Measurements from ENCODE around the gene CDCA7L.
"Not testable (repeated sequence)": the region's sequence is repeated elsewhere in the genome, so short reads cannot be mapped to it uniquely, and the experiment has no call there.

CDCA7L gene

DNA sequence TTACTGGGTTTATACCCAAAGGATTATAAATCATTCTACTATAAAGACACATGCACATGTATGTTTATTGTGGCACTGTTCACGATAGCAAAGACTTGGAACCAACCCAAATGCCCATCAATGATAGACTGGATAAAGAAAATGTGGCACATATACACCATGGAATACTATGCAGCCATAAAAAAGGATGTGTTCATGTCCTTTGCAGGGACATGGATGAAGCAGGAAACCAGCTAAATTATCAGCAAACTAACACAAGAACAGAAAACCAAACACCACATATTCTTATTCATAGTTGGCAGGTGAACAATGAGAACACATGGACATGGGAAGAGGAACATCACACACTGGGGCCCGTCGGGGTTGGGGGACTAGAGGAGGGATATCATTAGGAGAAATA lies 12.4 kb downstream of the CDCA7L start:
- peaks cover 32% of the 10 kb centered on the region for H3K9me3 Mint-ChIP-seq
- H3K4me3 Mint-ChIP-seq; H3K27me3 Mint-ChIP-seq (ENCODE audit: low read depth); H3K27ac Mint-ChIP-seq: not testable (repeated sequence)
- peaks cover 46% of the 10 kb centered on the region for H3K36me3 Mint-ChIP-seq (ENCODE audit: low read depth)
- H3K4me1 Mint-ChIP-seq (ENCODE audit: low read depth) = peaks cover 15% of the 10 kb centered on the region

GRCh38 chr7:21927693-21928092 lies 18.0 kb downstream of the CDCA7L start:
- Mint-ChIP-seq H3K27me3 (ENCODE audit: low read depth) (no peaks in the 10 kb centered on the region), H3K4me3 (no peak overlapping the region), H3K4me1 (ENCODE audit: low read depth) (peaks cover 5% of the 10 kb centered on the region), H3K27ac (no peak overlapping the region), H3K36me3 (ENCODE audit: low read depth) (peaks cover 27% of the 10 kb centered on the region), H3K9me3 (peaks cover 22% of the 10 kb centered on the region)

GRCh38 chr7:21926448-21926847 lies 19.3 kb downstream of the CDCA7L start:
- no peak overlapping the region for H3K4me3 Mint-ChIP-seq
- H3K4me1 Mint-ChIP-seq (ENCODE audit: low read depth) = peaks cover 5% of the 10 kb centered on the region
- peaks cover 25% of the 10 kb centered on the region for H3K36me3 Mint-ChIP-seq (ENCODE audit: low read depth)
- peaks cover 18% of the 10 kb centered on the region for H3K9me3 Mint-ChIP-seq
- no peaks in the 10 kb centered on the region for H3K27me3 Mint-ChIP-seq (ENCODE audit: low read depth)
- no peak overlapping the region for H3K27ac Mint-ChIP-seq

GRCh38 chr7:21923658-21924057 lies 22.0 kb downstream of the CDCA7L start:
- no peak overlapping the region for H3K27ac Mint-ChIP-seq
- H3K27me3 Mint-ChIP-seq (ENCODE audit: low read depth) = no peaks in the 10 kb centered on the region
- H3K4me3 Mint-ChIP-seq = no peak overlapping the region
- H3K4me1 Mint-ChIP-seq (ENCODE audit: low read depth) = peaks cover under 1% of the 10 kb centered on the region
- peaks cover 8% of the 10 kb centered on the region for H3K36me3 Mint-ChIP-seq (ENCODE audit: low read depth)
- peaks cover 3% of the 10 kb centered on the region for H3K9me3 Mint-ChIP-seq

DNA sequence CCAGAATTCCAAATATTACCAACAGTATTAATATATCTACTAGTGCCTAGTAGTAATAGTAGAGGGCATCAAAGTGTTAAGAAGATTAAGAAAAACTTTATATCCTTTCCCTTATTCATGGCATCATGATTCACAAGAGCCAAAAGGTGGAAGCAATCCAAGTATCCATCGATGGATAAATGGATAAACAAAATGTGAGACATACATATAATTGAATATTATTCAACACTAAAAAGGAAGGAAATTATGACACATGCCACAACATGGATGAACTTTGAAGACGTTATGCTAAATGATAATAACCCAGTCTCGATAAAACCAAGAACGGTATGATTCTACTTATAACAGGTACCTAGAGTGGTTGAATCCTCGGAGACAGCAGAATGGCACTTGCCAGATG lies 23.1 kb downstream of the CDCA7L start:
- Mint-ChIP-seq H3K27me3 (ENCODE audit: low read depth) (no peaks in the 10 kb centered on the region), H3K4me1 (ENCODE audit: low read depth) (no peaks in the 10 kb centered on the region), H3K36me3 (ENCODE audit: low read depth) (peaks cover 5% of the 10 kb centered on the region), H3K27ac (no peak overlapping the region), H3K4me3 (no peak overlapping the region), H3K9me3 (no peaks in the 10 kb centered on the region)

DNA sequence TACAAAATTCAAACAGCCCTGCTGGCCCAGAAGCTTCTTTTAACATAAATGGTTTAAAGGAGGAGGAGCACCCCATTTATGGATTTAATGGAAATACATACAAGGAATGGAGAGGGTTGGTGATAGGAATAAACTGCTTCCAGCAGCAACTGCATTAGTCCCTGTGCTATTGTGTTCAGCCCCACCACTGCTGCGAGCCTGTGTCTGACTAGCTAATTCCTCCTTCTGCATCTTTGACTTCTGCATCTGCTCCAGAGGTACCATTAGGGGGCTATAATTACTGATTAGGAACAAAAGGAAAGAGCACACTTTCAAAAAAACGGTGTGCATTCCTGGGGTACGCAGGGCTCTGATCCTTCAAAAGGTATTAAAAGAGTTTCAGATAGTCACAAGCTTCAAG lies 24.8 kb downstream of the CDCA7L start:
- no peaks in the 10 kb centered on the region for H3K9me3 Mint-ChIP-seq
- H3K27ac Mint-ChIP-seq = no peak overlapping the region
- H3K4me1 Mint-ChIP-seq (ENCODE audit: low read depth) = no peaks in the 10 kb centered on the region
- no peak overlapping the region for H3K4me3 Mint-ChIP-seq
- H3K27me3 Mint-ChIP-seq (ENCODE audit: low read depth) = no peaks in the 10 kb centered on the region
- H3K36me3 Mint-ChIP-seq (ENCODE audit: low read depth) = no peaks in the 10 kb centered on the region

DNA sequence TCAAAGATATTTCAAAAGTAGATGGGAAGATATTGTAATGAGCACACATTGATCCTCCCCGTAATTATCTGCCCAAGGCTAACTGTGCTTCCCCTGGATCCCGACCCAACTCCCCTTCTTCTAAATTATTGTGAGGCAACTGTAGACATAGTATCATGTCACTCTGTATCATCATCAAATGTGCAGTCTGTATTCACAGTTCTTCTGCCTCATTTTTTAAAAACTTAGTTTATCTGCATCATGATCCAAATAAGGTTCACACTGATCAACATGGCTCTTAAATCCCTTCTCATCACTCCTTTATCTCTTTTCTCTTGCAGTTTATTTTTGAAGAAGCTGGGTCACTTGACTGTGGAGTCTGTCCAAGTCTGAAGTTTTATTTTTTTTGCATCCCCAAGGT lies 27.5 kb downstream of the CDCA7L start:
- Mint-ChIP-seq H3K27me3 (ENCODE audit: low read depth) (no peaks in the 10 kb centered on the region), H3K9me3 (no peaks in the 10 kb centered on the region), H3K27ac (no peak overlapping the region), H3K4me1 (ENCODE audit: low read depth) (no peaks in the 10 kb centered on the region), H3K4me3 (no peak overlapping the region), H3K36me3 (ENCODE audit: low read depth) (peaks cover 12% of the 10 kb centered on the region)

GRCh38 chr7:21916629-21917028 lies 29.1 kb downstream of the CDCA7L start:
- Mint-ChIP-seq H3K27me3 (ENCODE audit: low read depth) (no peaks in the 10 kb centered on the region), H3K4me3 (no peak overlapping the region)

DNA sequence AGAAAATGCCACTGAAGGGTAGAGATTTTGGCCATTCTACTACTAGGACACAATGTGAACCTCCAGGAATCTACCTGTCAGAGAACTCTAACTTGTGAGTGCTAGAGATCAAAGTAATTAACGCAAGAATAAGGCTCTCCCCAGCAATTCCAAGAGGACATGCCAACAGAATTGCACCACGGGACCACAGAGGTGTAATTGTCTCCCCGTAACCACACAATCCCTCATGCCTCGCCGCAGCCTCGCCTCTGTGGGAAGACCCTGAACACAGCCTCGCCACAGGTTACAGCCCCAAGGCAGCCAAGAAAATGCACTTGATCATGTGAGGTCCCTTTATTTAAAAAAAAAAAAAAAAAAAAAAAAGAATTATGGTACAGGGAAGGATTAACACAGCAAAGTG lies 29.5 kb downstream of the CDCA7L start:
- Mint-ChIP-seq H3K27me3 (ENCODE audit: low read depth) (no peaks in the 10 kb centered on the region), H3K4me1 (ENCODE audit: low read depth) (no peaks in the 10 kb centered on the region), H3K4me3 (no peak overlapping the region), H3K36me3 (ENCODE audit: low read depth) (peaks cover 16% of the 10 kb centered on the region), H3K27ac (no peak overlapping the region), H3K9me3 (no peaks in the 10 kb centered on the region)

More at GRCh38 chr7:21916629-21917028, 29.1 kb downstream of the CDCA7L start:
- Mint-ChIP-seq H3K36me3 (ENCODE audit: low read depth) (peaks cover 16% of the 10 kb centered on the region), H3K27ac (no peak overlapping the region), H3K9me3 (no peaks in the 10 kb centered on the region), H3K4me1 (ENCODE audit: low read depth) (no peaks in the 10 kb centered on the region)

DNA sequence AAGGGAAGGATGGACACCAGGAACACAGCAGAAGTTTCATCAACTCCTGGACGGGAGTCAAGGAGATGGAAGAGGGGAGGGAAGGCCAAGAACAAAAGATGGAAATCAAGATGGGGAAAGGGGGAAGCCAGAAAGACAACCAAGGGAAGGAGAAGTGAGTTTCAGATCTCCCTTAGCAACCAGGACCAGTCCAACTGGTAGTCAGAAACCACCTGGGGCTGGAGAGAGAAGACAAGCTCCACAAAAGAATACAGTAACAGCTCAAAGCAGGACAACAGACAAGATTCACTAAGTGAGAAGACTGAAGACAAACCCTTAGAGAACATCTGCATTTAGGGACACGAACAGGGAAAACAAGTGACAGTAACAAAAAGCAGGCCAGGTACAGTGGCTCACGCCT lies 30.6 kb downstream of the CDCA7L start:
- no peak overlapping the region for H3K4me3 Mint-ChIP-seq
- no peaks in the 10 kb centered on the region for H3K27me3 Mint-ChIP-seq (ENCODE audit: low read depth)
- no peaks in the 10 kb centered on the region for H3K9me3 Mint-ChIP-seq
- no peaks in the 10 kb centered on the region for H3K4me1 Mint-ChIP-seq (ENCODE audit: low read depth)
- peaks cover 16% of the 10 kb centered on the region for H3K36me3 Mint-ChIP-seq (ENCODE audit: low read depth)
- H3K27ac Mint-ChIP-seq = no peak overlapping the region

GRCh38 chr7:21914671-21915070 lies 31.0 kb downstream of the CDCA7L start:
- Mint-ChIP-seq H3K36me3 (ENCODE audit: low read depth) (peaks cover 16% of the 10 kb centered on the region), H3K9me3 (no peaks in the 10 kb centered on the region), H3K4me3 (no peak overlapping the region), H3K4me1 (ENCODE audit: low read depth) (no peaks in the 10 kb centered on the region), H3K27ac (no peak overlapping the region), H3K27me3 (ENCODE audit: low read depth) (no peaks in the 10 kb centered on the region)

DNA sequence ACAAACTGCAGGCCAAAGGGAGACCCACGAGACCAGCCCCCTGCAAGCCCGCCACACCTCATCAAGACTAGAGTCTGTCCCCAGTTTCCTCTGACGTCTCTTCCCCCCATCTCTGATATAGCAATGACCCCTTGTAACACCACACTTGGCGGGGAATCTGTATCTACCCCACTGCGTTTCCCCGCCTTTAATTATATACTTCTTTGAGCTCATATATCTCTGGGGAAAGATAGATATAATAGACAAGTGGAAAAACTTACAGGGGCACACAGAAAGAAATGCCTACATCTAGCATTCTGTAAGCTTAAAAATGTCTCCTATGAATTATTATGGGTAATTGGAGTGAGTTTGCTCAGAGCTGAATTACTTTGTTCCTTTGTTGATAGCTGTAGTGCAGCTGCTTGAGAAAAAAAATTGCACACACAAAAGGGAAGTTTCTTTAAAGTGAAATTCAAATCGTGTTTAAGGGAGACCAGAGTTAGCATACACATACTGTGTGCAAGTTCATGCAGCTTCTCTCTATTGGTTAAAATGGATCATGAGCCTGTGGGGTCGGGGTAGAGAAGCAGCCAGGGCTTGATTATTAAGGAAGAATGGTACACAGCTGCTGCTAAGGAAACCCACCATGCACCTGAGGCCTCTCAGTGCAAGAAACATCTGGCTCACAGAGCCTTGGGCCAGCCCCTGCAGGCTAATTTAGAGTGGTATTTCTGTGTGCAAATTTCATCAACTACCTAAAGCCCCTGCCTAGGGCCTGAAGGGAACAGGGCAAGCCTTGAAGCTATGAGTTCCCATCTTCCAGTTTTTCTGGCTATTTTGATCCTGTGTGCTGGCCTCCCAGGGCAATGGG lies 32.5 kb downstream of the CDCA7L start:
- Mint-ChIP-seq H3K27ac (no peak overlapping the region), H3K36me3 (ENCODE audit: low read depth) (peaks cover 20% of the 10 kb centered on the region)

GRCh38 chr7:21912305-21912704 lies 33.4 kb downstream of the CDCA7L start:
- H3K9me3 Mint-ChIP-seq = no peaks in the 10 kb centered on the region
- no peaks in the 10 kb centered on the region for H3K4me1 Mint-ChIP-seq (ENCODE audit: low read depth)
- peaks cover 20% of the 10 kb centered on the region for H3K36me3 Mint-ChIP-seq (ENCODE audit: low read depth)
- no peak overlapping the region for H3K4me3 Mint-ChIP-seq
- no peak overlapping the region for H3K27ac Mint-ChIP-seq
- H3K27me3 Mint-ChIP-seq (ENCODE audit: low read depth) = no peaks in the 10 kb centered on the region

More for the DNA sequence above, 32.5 kb downstream of the CDCA7L start:
- Mint-ChIP-seq H3K9me3 (no peaks in the 10 kb centered on the region), H3K27me3 (ENCODE audit: low read depth) (no peaks in the 10 kb centered on the region), H3K4me3 (no peak overlapping the region), H3K4me1 (ENCODE audit: low read depth) (no peaks in the 10 kb centered on the region)

GRCh38 chr7:21911341-21911875 lies 34.3 kb downstream of the CDCA7L start:
- no peaks in the 10 kb centered on the region for H3K9me3 Mint-ChIP-seq
- no peak overlapping the region for H3K4me3 Mint-ChIP-seq
- H3K4me1 Mint-ChIP-seq (ENCODE audit: low read depth) = no peaks in the 10 kb centered on the region
- H3K27me3 Mint-ChIP-seq (ENCODE audit: low read depth) = no peaks in the 10 kb centered on the region
- H3K27ac Mint-ChIP-seq = no peak overlapping the region
- peaks cover 22% of the 10 kb centered on the region for H3K36me3 Mint-ChIP-seq (ENCODE audit: low read depth)

- no peak overlapping the region for H3K27ac Mint-ChIP-seq
- H3K4me3 Mint-ChIP-seq = no peak overlapping the region
- H3K27me3 Mint-ChIP-seq (ENCODE audit: low read depth) = no peaks in the 10 kb centered on the region
- no peaks in the 10 kb centered on the region for H3K9me3 Mint-ChIP-seq
- peaks cover 24% of the 10 kb centered on the region for H3K36me3 Mint-ChIP-seq (ENCODE audit: low read depth)
- H3K4me1 Mint-ChIP-seq (ENCODE audit: low read depth) = no peaks in the 10 kb centered on the region
Measured at GRCh38 chr7:21910253-21910652, 35.4 kb downstream of the CDCA7L start.

All from T-helper 1 cell treated with Interleukin-12 subunit alpha and Interleukin-12 subunit beta and Interleukin-4 antibody, amounts not matched to agents 30 μg/mL and 1 μg/mL, for 36 hours (primary cell).